Activated T-helper 2 cell treated with anti-CD3 and anti-CD28 coated beads, Interferon-gamma antibody, Interleukin-2, Interleukin-4, amounts not matched to agents 10 μg/mL and 5 μg/mL and 100 μg/mL, durations not matched to agents 14 hours and 24 hours and 36 hours (primary cell): ENCODE data around the gene MPHOSPH8. TPM values are rescaled to one million over a fixed set of nuclear protein-coding genes. Genes with fewer than 3 reads are reported as not detected.
"Not testable (repeated sequence)": the region's sequence is repeated elsewhere in the genome, so short reads cannot be mapped to it uniquely, and the experiment has no call there.

Experiments
- DNase-seq: peaks from one replicate; pipeline ENCODE4 v3.0.0; 2021; ENCODE audit warnings: low spot score
- H3K27ac Mint-ChIP-seq: one replicate; pipeline ENCODE4 v1.8.0; 2021; ENCODE audit warnings: mixed read lengths
- H3K27me3 Mint-ChIP-seq: one replicate; pipeline ENCODE4 v1.8.0; 2021; ENCODE audit warnings: low read depth, mixed read lengths
- H3K36me3 Mint-ChIP-seq: one replicate; pipeline ENCODE4 v1.8.0; 2021; ENCODE audit warnings: low read depth, mixed read lengths
- H3K4me1 Mint-ChIP-seq: one replicate; pipeline ENCODE4 v1.8.0; 2021; ENCODE audit warnings: low read depth, mixed read lengths
- H3K4me3 Mint-ChIP-seq: one replicate; pipeline ENCODE4 v1.8.0; 2021; ENCODE audit warnings: low read depth, mild to moderate bottlenecking, moderate library complexity, mixed read lengths
- H3K9me3 Mint-ChIP-seq: one replicate; pipeline ENCODE4 v1.8.0; 2021; ENCODE audit warnings: mixed read lengths
- intact Hi-C: fragments of 100-400 bp; cut with micrococcal nuclease; formaldehyde crosslinking; loops from one replicate; pipeline ENCODE4 v1.15.1; 2023
- total RNA-seq: library from RNA; stranded (reverse); gene quantifications from 2 replicates; pipeline ENCODE4 v1.2.3, GENCODE V29; 2022

Gene MPHOSPH8
- total RNA-seq, 1 donor from 2014 or later: 46.4 TPM

GRCh38 chr13:19672990-19673389 lies 39.5 kb downstream of the MPHOSPH8 start:
- H3K36me3 Mint-ChIP-seq: peaks cover 86% of the 10 kb centered on the region
- peaks cover 6% of the 10 kb centered on the region for H3K4me1 Mint-ChIP-seq
- intact Hi-C loops: no loop called here
- DNase-seq: no peak
- H3K9me3 Mint-ChIP-seq: no peaks in the 10 kb centered on the region
- no peak overlapping the region for H3K4me3 Mint-ChIP-seq
- H3K27ac Mint-ChIP-seq: no peak overlapping the region
- H3K27me3 Mint-ChIP-seq: no peaks in the 10 kb centered on the region

DNA sequence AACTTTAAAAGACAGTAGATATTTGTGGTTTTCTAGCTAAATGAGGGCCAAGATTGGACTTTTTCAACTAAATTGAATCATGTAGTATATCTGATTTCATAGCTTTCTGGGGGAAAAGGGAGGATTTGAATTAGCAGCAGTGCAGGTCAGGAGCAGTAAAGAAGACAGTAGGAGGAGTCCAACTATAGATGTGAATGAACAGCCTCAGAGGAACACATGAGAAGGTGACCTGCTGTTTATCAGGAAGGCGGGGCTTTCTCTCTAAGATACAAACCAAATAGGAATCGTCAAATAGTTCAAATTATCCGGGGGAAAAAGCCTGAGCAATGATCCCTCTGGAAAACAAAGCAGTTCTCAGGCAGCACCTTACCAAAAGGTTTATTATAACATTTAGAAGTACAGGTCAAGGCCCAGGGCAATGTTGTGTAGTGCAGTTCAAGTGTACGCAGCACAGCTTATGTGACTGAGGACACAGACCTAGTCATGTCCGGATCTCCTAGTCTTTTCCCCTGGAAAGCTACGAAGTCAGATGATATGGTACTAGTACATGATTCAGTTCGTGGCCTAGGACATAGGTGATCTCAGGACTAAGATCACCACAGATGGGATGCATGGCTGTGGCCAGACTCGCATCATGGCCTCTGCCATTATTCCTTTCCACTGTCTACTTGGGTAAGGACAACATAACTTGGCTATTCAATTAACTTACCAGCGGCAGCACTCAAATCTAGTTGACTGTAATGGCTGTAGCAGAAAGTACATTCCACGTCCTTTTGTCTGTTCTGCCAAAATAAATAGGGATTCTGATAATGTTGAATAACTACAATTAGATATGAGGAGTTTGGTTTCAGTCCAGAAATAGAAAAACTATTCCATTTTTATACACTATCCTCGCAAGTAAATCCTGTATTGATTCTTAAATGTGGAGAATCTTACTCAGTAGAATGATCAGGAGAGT lies 40.3 kb downstream of the MPHOSPH8 start:
- H3K9me3 Mint-ChIP-seq: no peaks in the 10 kb centered on the region
- no peak overlapping the region for H3K27ac Mint-ChIP-seq
- peaks cover 84% of the 10 kb centered on the region for H3K36me3 Mint-ChIP-seq
- intact Hi-C loops: no loop called here
- no peak overlapping the region for H3K4me3 Mint-ChIP-seq
- H3K27me3 Mint-ChIP-seq: no peaks in the 10 kb centered on the region
- peaks cover 8% of the 10 kb centered on the region for H3K4me1 Mint-ChIP-seq
- no peak for DNase-seq

DNA sequence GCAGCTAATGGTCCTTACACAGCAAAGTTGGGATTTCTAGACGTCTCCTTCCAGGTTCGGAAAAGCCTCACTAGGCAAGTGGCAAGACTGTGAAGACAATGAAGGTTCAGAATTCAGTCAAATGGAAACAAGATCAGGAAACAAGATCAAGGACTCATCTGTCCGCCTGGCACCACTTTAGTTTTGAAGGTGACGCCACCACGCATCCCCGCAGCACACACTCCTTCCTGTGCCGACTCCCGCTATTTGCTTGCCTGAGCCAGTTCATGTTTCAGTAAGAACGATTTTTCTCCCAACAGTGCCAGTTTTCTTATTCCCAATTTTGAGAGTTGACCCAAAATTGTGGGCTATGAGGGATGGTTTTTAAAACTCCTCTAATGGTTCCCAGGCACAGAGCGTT lies 41.4 kb downstream of the MPHOSPH8 start:
- no peak overlapping the region for H3K27ac Mint-ChIP-seq
- intact Hi-C loops: no loop called here
- H3K9me3 Mint-ChIP-seq: no peaks in the 10 kb centered on the region
- peaks cover 80% of the 10 kb centered on the region for H3K36me3 Mint-ChIP-seq
- H3K4me1 Mint-ChIP-seq: peaks cover 8% of the 10 kb centered on the region
- DNase-seq: no peak
- no peaks in the 10 kb centered on the region for H3K27me3 Mint-ChIP-seq
- no peak overlapping the region for H3K4me3 Mint-ChIP-seq

DNA sequence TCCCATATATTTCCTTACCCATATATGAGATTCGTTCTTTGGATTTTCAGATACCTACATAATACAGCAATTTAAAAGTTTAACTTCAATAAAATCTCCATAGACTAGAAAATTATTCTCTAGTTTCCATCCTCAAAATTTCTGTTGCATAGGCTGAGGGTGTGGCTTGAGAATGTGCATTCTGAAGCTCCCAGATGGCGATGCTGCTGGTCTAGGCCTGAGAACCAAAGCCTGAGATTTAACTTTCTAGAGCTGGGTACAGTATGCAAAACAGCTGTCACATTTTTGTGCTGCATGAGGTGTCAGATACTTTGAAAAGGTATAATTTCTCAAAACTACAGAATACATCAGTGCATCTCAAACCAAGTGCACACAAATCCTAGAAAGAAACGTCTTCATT lies 42.7 kb downstream of the MPHOSPH8 start:
- intact Hi-C loops: no loop called here
- Mint-ChIP-seq H3K27me3 (no peaks in the 10 kb centered on the region), H3K27ac (peak overlapping the region; percentile 75), H3K9me3 (no peaks in the 10 kb centered on the region), H3K4me3 (no peak overlapping the region), H3K4me1 (peaks cover 8% of the 10 kb centered on the region), H3K36me3 (peaks cover 74% of the 10 kb centered on the region)
- DNase-seq: no peak

- peak overlapping the region; percentile 22 for H3K27ac Mint-ChIP-seq
- H3K9me3 Mint-ChIP-seq: no peaks in the 10 kb centered on the region
Measured at GRCh38 chr13:19680751-19681150, 47.3 kb downstream of the MPHOSPH8 start.

DNA sequence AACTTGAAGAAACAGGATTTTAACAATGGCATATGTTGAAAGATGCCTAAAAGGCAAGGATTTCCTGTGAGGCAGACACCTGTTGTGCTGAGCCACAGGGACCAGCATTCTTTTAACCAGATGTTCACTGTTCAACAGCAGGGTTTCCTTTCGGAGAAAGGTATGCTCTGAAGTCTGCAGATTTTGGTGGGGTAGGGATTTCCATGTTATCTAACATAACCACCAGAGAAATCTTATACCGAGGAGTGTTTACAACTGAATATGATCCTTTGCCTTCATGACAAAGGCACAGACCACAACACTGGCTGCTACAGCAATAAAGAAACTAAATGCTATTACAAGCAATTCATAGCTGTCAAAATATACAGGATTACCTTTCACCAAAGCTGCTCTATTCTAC lies 48.1 kb downstream of the MPHOSPH8 start:
- intact Hi-C loops: no loop called here
- no peak overlapping the region for H3K4me3 Mint-ChIP-seq
- no peaks in the 10 kb centered on the region for H3K9me3 Mint-ChIP-seq
- peaks cover 20% of the 10 kb centered on the region for H3K4me1 Mint-ChIP-seq
- no peaks in the 10 kb centered on the region for H3K27me3 Mint-ChIP-seq
- peaks cover 35% of the 10 kb centered on the region for H3K36me3 Mint-ChIP-seq
- DNase-seq: no peak
- peak overlapping the region; percentile 37 for H3K27ac Mint-ChIP-seq

More at GRCh38 chr13:19680751-19681150, 47.3 kb downstream of the MPHOSPH8 start:
- peaks cover 22% of the 10 kb centered on the region for H3K4me1 Mint-ChIP-seq
- peaks cover 42% of the 10 kb centered on the region for H3K36me3 Mint-ChIP-seq
- intact Hi-C loops: no loop called here
- no peak for DNase-seq
- no peaks in the 10 kb centered on the region for H3K27me3 Mint-ChIP-seq
- H3K4me3 Mint-ChIP-seq: no peak overlapping the region

DNA sequence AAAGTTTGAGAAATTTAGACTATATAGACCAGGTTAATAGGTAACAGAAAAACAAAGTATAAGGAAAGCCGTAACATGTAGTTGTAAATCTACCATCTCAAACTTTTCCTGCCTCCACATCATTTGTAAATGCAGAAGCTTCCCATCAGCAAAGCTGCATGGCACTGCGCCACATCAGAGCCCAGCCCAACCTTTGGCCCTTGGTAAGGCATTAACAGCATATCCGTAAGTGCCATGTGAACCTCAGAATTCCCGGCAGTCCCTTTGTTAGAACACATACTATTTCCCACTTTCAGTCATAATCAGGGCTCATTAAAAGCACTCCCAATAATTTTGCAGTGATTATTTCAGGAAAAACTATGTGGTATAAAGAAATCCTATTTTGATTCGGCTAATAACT lies 51.6 kb downstream of the MPHOSPH8 start:
- intact Hi-C loops: no loop called here
- Mint-ChIP-seq H3K27ac (no peak overlapping the region), H3K4me1 (peaks cover 14% of the 10 kb centered on the region), H3K27me3 (no peaks in the 10 kb centered on the region), H3K9me3 (no peaks in the 10 kb centered on the region), H3K4me3 (no peak overlapping the region), H3K36me3 (peaks cover 15% of the 10 kb centered on the region)
- DNase-seq: no peak

DNA sequence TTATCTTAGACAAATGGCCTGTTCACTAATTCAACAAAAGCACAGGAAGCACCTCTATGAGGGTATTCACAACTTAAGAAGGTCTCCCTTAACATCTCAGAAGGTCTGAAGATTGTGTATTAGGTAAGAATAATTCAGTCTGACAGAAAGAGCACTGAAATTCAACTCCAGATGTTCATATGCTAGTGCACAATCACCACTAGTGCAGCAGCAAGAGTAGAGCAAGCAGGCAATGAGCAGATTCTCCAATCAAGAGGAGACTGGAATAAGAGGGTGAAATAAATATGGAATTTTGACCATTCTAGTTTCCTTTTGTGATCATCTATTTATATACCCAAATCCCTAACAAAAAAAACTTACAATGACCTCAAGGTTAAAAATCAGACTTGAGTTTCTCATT lies 52.0 kb downstream of the MPHOSPH8 start:
- Mint-ChIP-seq H3K4me1 (peaks cover 14% of the 10 kb centered on the region), H3K27me3 (no peaks in the 10 kb centered on the region), H3K27ac (no peak overlapping the region), H3K9me3 (no peaks in the 10 kb centered on the region), H3K4me3 (no peak overlapping the region), H3K36me3 (peaks cover 17% of the 10 kb centered on the region)
- intact Hi-C loops: no loop called here
- DNase-seq: no peak

- H3K27ac Mint-ChIP-seq: peak overlapping the region; percentile 44
- DNase-seq, H3K9me3 Mint-ChIP-seq, H3K4me3 Mint-ChIP-seq, intact Hi-C loops, H3K27me3 Mint-ChIP-seq: not testable (repeated sequence)
- H3K36me3 Mint-ChIP-seq: peaks cover 30% of the 10 kb centered on the region
- H3K4me1 Mint-ChIP-seq: peaks cover 20% of the 10 kb centered on the region
Measured at GRCh38 chr13:19691447-19691846, 58.0 kb downstream of the MPHOSPH8 start.

DNA sequence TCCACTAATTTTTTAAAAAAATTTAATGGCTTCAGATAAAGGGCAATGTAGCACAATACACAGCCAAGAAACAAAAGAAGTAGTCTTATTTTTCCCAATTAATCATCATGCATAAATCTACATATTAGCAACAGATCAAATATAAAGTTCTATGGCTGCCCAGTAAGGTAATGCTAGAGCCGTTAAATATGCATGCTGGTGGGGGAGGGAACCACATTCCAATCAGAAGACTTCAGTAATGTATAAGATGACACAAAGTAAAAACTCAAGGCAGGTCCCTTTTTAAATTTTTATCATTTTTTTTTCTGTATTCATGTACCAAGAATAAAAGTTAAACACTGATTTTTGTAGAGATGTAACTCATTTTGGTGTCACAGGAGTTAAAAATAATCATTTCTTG lies 62.0 kb downstream of the MPHOSPH8 start:
- Mint-ChIP-seq H3K27ac (no peak overlapping the region), H3K9me3 (no peaks in the 10 kb centered on the region), H3K27me3 (no peaks in the 10 kb centered on the region), H3K4me1 (peaks cover 25% of the 10 kb centered on the region), H3K36me3 (peaks cover 33% of the 10 kb centered on the region), H3K4me3 (no peak overlapping the region)
- intact Hi-C loops: no loop called here
- DNase-seq: no peak

GRCh38 chr13:19695829-19696228 lies 62.4 kb downstream of the MPHOSPH8 start:
- Mint-ChIP-seq H3K9me3 (no peaks in the 10 kb centered on the region), H3K27ac (no peak overlapping the region), H3K4me1 (peaks cover 25% of the 10 kb centered on the region), H3K4me3 (no peak overlapping the region), H3K27me3 (no peaks in the 10 kb centered on the region), H3K36me3 (peaks cover 31% of the 10 kb centered on the region)
- DNase-seq: no peak
- intact Hi-C loops: no loop called here

- H3K4me3 Mint-ChIP-seq, intact Hi-C loops, DNase-seq, H3K27ac Mint-ChIP-seq, H3K4me1 Mint-ChIP-seq, H3K9me3 Mint-ChIP-seq, H3K27me3 Mint-ChIP-seq: not testable (repeated sequence)
- peaks cover 15% of the 10 kb centered on the region for H3K36me3 Mint-ChIP-seq
Measured at GRCh38 chr13:19700963-19701362, 67.5 kb downstream of the MPHOSPH8 start.

- peaks cover 17% of the 10 kb centered on the region for H3K36me3 Mint-ChIP-seq
- H3K4me3 Mint-ChIP-seq, DNase-seq, H3K4me1 Mint-ChIP-seq, H3K9me3 Mint-ChIP-seq, H3K27ac Mint-ChIP-seq, H3K27me3 Mint-ChIP-seq, intact Hi-C loops: not testable (repeated sequence)
Measured at GRCh38 chr13:19701619-19702018, 68.2 kb downstream of the MPHOSPH8 start.
